SK-N-SH treated with all-trans-retinoic acid at 6 μM for 48 hours (cell line): ENCODE results near the gene CPTP.

Experiments used
- CREB5 ChIP-seq: fragments of 250-450 bp; sonication (Bioruptor Pico); IDR thresholded peaks from 2 replicates; pipeline ENCODE4 v1.5.1; 2020; ENCODE audit warnings: low read depth, mild to moderate bottlenecking, moderate library complexity
- CSDC2 ChIP-seq: fragments of 250-450 bp; sonication (Bioruptor Pico); IDR thresholded peaks from 2 replicates; pipeline ENCODE4 v1.5.0; 2020; ENCODE audit warnings: mild to moderate bottlenecking, moderate library complexity
- ESRRG ChIP-seq: fragments of 250-450 bp; sonication (Bioruptor Pico); IDR thresholded peaks from 2 replicates; pipeline ENCODE4 v1.6.1; 2021; ENCODE audit warnings: mild to moderate bottlenecking
- PPARA ChIP-seq: fragments of 250-450 bp; sonication (Bioruptor Pico); IDR thresholded peaks from 2 replicates; pipeline ENCODE4 v1.5.0; 2020; ENCODE audit warnings: mild to moderate bottlenecking, borderline replicate concordance
- TOX ChIP-seq: fragments of 250-450 bp; sonication (Bioruptor Pico); IDR thresholded peaks from 2 replicates; pipeline ENCODE4 v1.8.0; 2021; ENCODE audit warnings: mild to moderate bottlenecking, moderate library complexity, borderline replicate concordance
- ZFP3 ChIP-seq: fragments of 250-450 bp; sonication (Bioruptor Pico); IDR thresholded peaks from 2 replicates; pipeline ENCODE4 v1.5.0; 2020; ENCODE audit warnings: mild to moderate bottlenecking, moderate library complexity
- ZNF565 ChIP-seq: fragments of 450-650 bp; formaldehyde crosslinking; conservative IDR thresholded peaks from 2 replicates; pipeline ENCODE4 v1.5.0; 2020; ENCODE audit warnings: low read depth, mild to moderate bottlenecking, moderate library complexity
- TF ChIP-seq, protein P1 (sequence below): fragments of 250-450 bp; sonication (Bioruptor Pico); IDR thresholded peaks from 2 replicates; pipeline ENCODE4 v1.5.1; 2021; ENCODE audit warnings: mild to moderate bottlenecking, moderate library complexity

DNA sequence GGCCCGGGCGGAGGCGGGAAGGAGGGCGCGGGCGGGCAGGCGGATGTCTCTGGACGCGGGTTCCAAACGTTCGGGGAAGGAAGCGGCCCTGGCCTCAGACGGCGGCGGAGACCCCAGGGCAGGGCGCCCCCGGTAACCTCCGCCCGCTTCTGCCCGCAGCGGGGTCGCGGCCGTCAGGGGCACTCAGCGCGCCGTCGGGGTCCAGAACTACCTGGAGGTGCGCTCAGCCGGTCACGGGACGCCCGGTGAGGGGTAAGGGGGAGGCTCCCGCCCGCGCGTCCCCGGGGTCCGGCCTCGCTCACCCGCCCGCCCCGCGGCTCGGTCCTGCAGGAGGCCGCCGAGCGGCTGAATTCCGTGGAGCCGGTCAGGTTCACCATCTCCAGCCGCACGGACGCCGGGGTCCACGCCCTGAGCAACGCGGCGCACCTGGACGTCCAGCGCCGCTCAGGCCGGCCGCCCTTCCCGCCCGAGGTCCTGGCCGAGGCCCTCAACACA lies 15.8 kb upstream of the CPTP start:
- no peak for TF ChIP-seq ESRRG (CRISPR knock-in tag)
- TF ChIP-seq TOX (CRISPR knock-in tag), result no peak
- TF ChIP-seq PPARA (CRISPR knock-in tag), result no peak
- TF ChIP-seq, protein P1, sequence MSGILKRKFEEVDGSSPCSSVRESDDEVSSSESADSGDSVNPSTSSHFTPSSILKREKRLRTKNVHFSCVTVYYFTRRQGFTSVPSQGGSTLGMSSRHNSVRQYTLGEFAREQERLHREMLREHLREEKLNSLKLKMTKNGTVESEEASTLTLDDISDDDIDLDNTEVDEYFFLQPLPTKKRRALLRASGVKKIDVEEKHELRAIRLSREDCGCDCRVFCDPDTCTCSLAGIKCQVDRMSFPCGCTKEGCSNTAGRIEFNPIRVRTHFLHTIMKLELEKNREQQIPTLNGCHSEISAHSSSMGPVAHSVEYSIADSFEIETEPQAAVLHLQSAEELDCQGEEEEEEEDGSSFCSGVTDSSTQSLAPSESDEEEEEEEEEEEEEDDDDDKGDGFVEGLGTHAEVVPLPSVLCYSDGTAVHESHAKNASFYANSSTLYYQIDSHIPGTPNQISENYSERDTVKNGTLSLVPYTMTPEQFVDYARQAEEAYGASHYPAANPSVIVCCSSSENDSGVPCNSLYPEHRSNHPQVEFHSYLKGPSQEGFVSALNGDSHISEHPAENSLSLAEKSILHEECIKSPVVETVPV (CRISPR knock-in tag), result no peak
- no peak for TF ChIP-seq CSDC2 (CRISPR knock-in tag)
- no peak for TF ChIP-seq CREB5 (CRISPR knock-in tag)
- no peak for TF ChIP-seq ZNF565
- no peak for TF ChIP-seq ZFP3 (CRISPR knock-in tag)
